ENCODE results near the gene CATSPER4. TPM values are rescaled to one million over a fixed set of nuclear protein-coding genes. Genes with fewer than 3 reads are reported as not detected.

Gene CATSPER4
- total RNA-seq, 1 experiment from 2014 or later = 0.35 TPM

DNA sequence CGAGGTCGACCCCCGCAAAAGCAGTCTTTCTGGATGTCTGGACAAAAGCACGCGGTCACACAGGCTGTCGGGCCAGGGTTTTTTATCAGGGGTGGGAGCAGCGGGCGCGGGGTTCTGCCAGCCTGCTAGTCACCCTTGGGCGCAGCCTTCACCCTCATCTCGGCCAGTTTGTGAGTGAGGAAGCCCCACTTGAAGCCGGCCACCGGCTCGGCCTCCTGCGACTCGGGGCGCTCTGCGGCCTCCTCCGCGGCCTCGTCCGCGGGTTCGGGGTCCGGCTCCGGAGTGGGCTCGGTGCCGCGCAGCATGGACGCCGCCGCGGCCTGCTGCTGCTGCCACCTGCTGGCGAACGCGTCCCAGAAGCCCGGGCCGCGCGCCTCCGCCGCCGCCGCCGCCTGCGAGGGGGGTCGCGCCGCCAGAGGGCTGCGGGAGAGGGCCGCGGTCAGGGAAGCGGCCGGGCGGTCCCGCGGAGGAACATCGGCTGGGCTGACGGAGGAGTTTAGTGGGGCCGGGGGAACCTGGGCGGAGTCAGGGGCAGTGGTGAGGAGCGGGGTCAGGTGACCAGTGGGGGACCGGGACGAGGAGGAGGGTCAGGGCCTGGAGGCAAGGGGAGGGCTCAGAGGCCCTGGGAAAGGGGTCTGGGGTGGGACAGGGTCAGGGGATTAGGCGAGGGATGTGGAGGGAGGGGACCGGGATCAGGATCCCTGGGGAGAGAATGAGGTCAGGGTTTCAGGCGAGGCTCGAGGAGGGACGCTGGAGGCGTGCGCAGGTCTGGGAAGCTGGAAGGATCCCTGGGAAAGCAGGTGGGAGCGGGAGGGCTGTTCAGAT lies 26.2 kb upstream of the CATSPER4 start (continued):
- TF ChIP-seq IRF1 (CRISPR knock-in tag; IDR thresholded peaks at IDR 0.05) (no peak), ERG (CRISPR knock-in tag; IDR thresholded peaks at IDR 0.05) (no peak), GTF2I (CRISPR knock-in tag; conservative IDR thresholded peaks at IDR 0.05) (no peak), AR (CRISPR knock-in tag; IDR thresholded peaks at IDR 0.05) (no peak), TP53 (CRISPR knock-in tag; IDR thresholded peaks at IDR 0.05) (no peak), OVOL2 (CRISPR knock-in tag; IDR thresholded peaks at IDR 0.05; ENCODE audit: borderline replicate concordance) (no peak), ELF4 (CRISPR knock-in tag; IDR thresholded peaks at IDR 0.05; ENCODE audit: low read depth) (no peak), KAT7 (CRISPR knock-in tag; IDR thresholded peaks at IDR 0.05; ENCODE audit: borderline replicate concordance) (no peak; the same call in 1 of the 2 replicates), CREM (CRISPR knock-in tag; IDR thresholded peaks at IDR 0.05) (0 out of 2 replicates have a peak, but pooled peaks have one; percentile 40), FOXJ3 (CRISPR knock-in tag; IDR thresholded peaks at IDR 0.05; ENCODE audit: borderline replicate concordance) (no peak), ZNF396 (CRISPR knock-in tag; IDR thresholded peaks at IDR 0.05; ENCODE audit: borderline replicate concordance) (no peak), ATF2 (CRISPR knock-in tag; IDR thresholded peaks at IDR 0.05; ENCODE audit: borderline replicate concordance, low read depth) (no peak), MXD4 (CRISPR knock-in tag; IDR thresholded peaks at IDR 0.05; ENCODE audit: borderline replicate concordance) (no peak), NFYB (CRISPR knock-in tag; conservative IDR thresholded peaks at IDR 0.05; ENCODE audit: low read depth) (no peak), ESRRA (CRISPR knock-in tag; IDR thresholded peaks at IDR 0.05; ENCODE audit: borderline replicate concordance) (no peak), TEAD4 (CRISPR knock-in tag; IDR thresholded peaks at IDR 0.05) (no peak), ZNF121 (CRISPR knock-in tag; IDR thresholded peaks at IDR 0.05) (no peak), ATF3 (CRISPR knock-in tag; conservative IDR thresholded peaks at IDR 0.05) (no peak), AFF4 (CRISPR knock-in tag; IDR thresholded peaks at IDR 0.05; ENCODE audit: borderline replicate concordance) (no peak), SMAD4 (CRISPR knock-in tag; IDR thresholded peaks at IDR 0.05) (no peak), JAZF1 (CRISPR knock-in tag; IDR thresholded peaks at IDR 0.05) (no peak)
- TF ChIP-seq, protein P1, sequence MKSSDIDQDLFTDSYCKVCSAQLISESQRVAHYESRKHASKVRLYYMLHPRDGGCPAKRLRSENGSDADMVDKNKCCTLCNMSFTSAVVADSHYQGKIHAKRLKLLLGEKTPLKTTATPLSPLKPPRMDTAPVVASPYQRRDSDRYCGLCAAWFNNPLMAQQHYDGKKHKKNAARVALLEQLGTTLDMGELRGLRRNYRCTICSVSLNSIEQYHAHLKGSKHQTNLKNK (CRISPR knock-in tag; IDR thresholded peaks at IDR 0.05) = no peak
- TF ChIP-seq, protein P2, sequence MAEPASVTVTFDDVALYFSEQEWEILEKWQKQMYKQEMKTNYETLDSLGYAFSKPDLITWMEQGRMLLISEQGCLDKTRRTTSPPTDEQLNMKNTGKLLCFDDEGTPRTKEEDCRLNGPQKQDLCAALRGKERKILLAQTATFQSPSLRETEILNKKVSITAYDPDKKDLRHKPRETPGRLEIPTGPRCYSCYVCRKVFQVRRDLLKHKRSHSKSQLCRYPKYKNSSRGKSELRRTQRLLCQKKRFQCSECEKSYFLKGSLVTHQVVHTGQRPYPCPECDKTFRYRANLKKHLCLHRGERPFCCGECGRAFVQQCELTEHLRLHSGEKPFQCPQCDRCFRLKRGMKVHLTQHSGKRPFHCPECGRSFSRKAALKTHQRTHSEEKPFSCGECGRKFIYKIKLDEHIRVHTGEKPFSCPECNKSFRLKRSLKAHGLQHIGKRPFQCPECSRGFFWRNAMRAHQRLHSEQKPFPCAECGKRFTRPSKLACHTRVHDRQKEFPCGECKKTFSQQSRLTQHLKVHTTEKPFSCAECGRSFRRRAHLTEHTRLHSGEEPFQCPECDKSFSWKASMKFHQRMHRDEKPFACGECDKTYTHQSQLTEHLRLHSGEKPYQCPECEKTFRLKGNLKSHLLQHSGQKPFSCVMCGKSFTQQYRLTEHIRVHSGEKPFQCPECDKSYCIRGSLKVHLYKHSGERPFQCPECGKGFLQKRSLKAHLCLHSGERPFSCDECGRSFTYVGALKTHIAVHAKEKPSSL (CRISPR knock-in tag; conservative IDR thresholded peaks at IDR 0.05) = no peak
